CD4-positive, alpha-beta T cell treated with Interleukin-17A for 1 hour (primary cell): Measurements from ENCODE around the gene CCDC150.
"Not testable (repeated sequence)": the region's sequence is repeated elsewhere in the genome, so short reads cannot be mapped to it uniquely, and the experiment has no call there.

ENCODE experiments used
- DNase-seq: peaks from one replicate; pipeline ENCODE4 v3.0.0-alpha.2; 2020

CCDC150 gene

DNA sequence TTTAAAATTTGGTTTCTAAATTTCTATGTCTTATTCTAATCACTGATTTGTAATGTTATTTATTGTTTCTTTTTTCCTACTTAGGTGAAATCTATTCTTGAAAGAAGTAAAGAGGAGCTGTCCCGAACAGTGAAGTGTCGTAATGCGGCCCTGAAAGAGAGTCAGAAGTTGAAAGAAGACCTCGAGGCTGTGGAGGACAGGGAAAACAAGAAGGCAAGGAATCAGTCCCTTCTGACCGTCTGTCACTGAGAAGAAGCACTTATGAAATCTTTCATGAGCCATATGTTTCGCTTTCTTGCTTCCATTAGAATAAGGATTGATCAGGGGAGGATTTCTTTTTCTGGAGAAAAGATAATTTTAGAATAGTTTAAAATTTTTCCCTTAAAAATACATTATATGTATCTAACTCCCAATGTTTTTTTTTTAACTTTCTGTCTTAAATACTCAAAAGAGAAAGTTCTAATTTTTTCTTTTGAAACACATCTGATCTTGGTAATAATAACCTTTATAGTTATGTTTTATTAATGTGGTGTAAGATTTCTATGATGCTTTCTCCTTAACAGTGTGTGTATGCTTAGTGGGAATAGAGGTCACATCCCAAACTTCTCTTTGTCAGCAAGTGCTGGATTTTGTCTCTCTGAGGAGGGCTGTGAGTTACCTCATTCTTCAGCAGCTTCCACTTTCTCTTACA, 79.0 kb downstream of the CCDC150 start:
- no peak for DNase-seq

GRCh38 chr2:196719110-196719872, 79.8 kb downstream of the CCDC150 start:
- no peak for DNase-seq

- DNase-seq, result no peak
These were observed 84.1 kb downstream of the CCDC150 start for GRCh38 chr2:196723571-196723970.

DNA sequence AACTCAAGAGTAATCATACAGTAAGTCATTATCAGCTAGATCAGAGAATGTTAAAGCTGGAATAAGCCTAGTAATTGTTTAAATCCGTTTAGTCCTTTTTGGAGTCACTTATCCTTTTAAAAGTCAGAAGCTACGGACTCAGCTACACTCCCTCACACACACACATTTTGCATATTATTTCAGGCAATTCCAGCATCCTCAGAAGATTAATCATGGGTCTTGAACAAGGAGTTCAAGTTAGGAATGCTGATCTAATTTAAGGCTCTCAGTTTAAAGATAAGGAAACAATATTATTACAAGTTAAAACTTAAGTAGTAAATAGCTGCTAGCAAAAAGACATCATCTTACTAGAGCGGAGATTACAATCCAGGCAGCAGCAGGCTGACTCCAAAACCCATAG, 85.7 kb downstream of the CCDC150 start:
- no peak for DNase-seq

DNA sequence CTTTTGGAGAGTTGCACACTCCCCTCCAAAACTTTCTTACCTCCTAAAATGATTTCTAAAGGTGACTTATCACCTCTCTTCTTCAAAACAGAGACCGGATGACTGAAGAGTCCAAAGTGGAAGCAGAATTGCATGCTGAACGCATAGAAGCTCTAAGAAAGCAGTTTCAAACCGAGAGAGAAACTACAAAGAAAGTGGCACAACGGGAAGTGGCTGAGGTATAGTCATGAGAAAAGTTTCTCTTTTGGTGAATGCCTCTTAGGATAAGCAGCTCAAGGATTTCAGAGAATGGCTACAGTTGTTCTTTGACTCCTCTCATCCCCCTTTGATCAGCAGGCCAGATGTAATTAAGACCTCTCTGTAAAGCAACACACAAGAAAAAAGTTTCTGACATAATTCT, 86.4 kb downstream of the CCDC150 start:
- no peak for DNase-seq

GRCh38 chr2:196729418-196729817, 89.9 kb downstream of the CCDC150 start:
- no peak for DNase-seq

GRCh38 chr2:196736646-196737045, 97.1 kb downstream of the CCDC150 start:
- not testable (repeated sequence) for DNase-seq

DNA sequence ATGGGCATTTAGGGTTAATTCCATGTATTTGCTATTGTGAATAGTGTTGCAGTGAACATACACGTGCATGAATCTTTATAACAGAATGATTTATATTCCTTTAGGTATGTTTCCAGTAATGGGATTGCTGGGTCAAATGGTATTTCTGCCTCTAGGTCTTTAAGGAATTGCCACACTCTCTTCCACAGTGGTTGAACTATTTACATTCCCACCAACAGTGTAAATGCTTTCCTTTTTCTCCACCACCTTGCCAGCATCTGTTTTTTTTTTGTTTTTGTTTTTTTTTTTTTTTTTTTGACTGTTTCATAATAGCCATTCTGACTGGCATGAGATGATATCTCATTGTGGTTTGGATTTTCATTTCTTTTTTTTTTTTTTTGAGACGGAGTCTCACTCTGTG, 97.5 kb downstream of the CCDC150 start:
- no peak for DNase-seq

GRCh38 chr2:196739031-196739430, 99.5 kb downstream of the CCDC150 start:
- DNase-seq, result no peak

- no peak for DNase-seq
These were observed 102.7 kb downstream of the CCDC150 start for GRCh38 chr2:196742216-196742615.

GRCh38 chr2:196742685-196743084, 103.2 kb downstream of the CCDC150 start:
- no peak for DNase-seq

- no peak for DNase-seq
These were observed 103.7 kb downstream of the CCDC150 start for GRCh38 chr2:196743165-196743564.

- no peak for DNase-seq
These were observed 106.2 kb downstream of the CCDC150 start for GRCh38 chr2:196745711-196746110.

GRCh38 chr2:196747400-196747799, 107.9 kb downstream of the CCDC150 start:
- no peak for DNase-seq

GRCh38 chr2:196748123-196748522, 108.6 kb downstream of the CCDC150 start:
- DNase-seq, result no peak

GRCh38 chr2:196750291-196750923, 110.9 kb downstream of the CCDC150 start:
- DNase-seq, result no peak

GRCh38 chr2:196750977-196751631, 111.6 kb downstream of the CCDC150 start:
- DNase-seq, result peak; percentile 63

GRCh38 chr2:196758474-196759377, 119.2 kb downstream of the CCDC150 start:
- no peak for DNase-seq

- no peak for DNase-seq
These were observed 119.8 kb downstream of the CCDC150 start for GRCh38 chr2:196759378-196759706.

DNA sequence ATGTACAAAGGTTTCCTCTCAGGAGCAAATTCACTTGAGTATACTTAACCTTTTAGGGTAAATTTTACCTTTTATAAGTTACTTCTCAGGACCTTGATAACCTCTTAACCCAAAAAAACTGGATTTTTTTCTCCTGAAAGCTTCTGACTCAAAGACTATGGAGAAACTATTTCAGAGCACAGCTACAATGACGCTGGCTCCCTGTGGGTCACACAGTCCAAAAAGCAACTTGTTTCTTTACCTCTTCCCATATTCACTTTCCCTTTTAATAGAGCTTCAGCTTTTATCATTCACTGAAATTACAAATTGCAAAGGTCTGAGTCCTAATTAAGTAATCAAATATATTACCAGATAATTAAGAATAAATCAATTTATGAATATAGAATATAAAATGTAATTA, 127.6 kb downstream of the CCDC150 start:
- DNase-seq, result no peak
